ENCODE measurements around the gene KCNH3. TPM values are rescaled to one million over a fixed set of nuclear protein-coding genes. Genes with fewer than 3 reads are reported as not detected.
"Not testable (repeated sequence)": the region's sequence is repeated elsewhere in the genome, so short reads cannot be mapped to it uniquely, and the experiment has no call there.

The KCNH3 gene
- total RNA-seq, 4 donors from 2014 or later, result 0.63 to 1.7 (median 0.79) TPM

DNA sequence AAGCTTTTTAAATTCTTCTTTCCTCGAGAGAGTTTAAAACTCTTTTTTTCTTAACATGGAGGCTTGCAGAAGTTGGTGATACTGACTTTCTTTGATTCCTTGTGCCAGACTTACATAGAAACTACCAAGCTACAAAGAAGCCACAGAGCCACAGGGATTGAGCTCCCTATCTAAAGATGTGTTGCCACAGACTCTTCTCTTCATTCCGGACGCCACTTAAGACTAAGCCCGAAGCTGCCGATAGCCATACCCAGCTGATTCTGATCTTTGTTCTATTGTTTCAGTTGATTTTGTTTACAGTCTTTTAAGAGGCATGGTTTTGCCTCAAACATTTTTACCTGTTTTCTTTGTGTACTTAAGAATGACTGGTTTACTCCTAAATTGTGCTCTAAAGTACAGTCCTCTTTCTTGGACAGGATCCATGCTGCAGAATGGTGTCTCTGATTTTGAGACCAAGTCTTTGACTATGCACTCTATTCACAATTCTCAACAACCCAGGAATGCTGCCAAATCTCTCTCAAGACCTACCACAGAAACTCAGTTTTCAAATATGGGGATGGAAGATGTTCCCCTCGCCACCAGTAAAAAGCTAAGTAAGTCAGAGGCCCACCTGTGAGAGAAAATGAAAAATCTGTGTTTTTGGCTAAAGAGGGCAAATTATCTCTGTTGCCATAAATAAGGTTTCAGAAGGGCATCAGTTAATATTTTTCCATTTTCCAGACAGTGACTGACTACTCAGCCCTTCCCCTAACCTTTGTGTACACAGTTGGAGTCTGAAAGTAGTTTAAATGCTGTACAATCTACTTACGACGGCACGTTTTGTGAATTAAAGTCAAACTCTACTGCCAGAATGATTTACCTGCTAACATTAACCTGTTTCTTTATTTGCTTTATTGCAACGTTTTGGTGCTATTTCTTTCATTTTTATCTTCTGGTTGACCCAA lies 42.1 kb upstream of the KCNH3 start:
- DNase-seq (ENCODE audit: low spot score) (no peak), ATAC-seq (ENCODE audit: low FRiP score) (no peak)
- TF ChIP-seq, protein P1, sequence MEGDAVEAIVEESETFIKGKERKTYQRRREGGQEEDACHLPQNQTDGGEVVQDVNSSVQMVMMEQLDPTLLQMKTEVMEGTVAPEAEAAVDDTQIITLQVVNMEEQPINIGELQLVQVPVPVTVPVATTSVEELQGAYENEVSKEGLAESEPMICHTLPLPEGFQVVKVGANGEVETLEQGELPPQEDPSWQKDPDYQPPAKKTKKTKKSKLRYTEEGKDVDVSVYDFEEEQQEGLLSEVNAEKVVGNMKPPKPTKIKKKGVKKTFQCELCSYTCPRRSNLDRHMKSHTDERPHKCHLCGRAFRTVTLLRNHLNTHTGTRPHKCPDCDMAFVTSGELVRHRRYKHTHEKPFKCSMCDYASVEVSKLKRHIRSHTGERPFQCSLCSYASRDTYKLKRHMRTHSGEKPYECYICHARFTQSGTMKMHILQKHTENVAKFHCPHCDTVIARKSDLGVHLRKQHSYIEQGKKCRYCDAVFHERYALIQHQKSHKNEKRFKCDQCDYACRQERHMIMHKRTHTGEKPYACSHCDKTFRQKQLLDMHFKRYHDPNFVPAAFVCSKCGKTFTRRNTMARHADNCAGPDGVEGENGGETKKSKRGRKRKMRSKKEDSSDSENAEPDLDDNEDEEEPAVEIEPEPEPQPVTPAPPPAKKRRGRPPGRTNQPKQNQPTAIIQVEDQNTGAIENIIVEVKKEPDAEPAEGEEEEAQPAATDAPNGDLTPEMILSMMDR (IDR thresholded peaks at IDR 0.05), result no peak

DNA sequence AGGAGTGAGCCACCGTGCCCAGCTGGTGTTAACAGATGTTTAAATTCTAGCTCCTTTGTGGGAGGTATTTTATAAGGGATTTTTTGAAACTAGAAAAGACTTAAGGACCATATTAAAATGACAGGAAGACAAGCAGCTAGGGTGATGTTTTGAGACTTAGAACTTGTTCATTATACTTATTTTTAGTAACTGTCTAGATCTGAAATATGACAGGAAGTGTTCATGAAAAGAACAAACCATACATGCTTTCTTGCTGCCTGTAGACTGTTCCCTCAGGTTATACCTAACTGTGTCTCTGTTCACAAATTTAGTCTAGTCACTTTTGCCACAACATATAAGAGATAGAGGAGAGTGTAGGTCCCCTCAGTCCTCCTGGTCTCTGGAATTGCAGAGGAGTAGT lies 36.9 kb upstream of the KCNH3 start:
- ATAC-seq (ENCODE audit: low FRiP score), result no peak
- no peak for DNase-seq (ENCODE audit: low spot score)
- TF ChIP-seq, protein P1 (IDR thresholded peaks at IDR 0.05), result no peak

DNA sequence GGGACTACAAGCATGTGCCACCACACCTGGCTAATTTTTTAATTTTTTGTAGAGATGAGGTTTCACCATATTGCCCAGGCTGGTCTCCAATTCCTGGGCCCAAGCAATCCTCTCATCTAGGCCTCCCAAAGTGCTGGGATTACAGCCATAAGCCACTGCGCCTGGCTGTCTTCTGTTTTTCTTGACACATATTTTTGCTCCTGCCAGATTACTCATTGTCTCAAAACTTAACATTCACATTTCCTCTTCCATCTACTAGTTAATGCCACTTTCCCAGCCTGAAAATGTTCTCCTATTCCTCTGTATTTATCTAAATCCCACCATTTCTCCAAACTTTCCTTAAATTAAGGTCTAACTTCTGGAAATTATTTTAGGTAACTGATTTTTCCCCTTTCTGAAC lies 36.2 kb upstream of the KCNH3 start:
- ATAC-seq (ENCODE audit: low FRiP score) (no peak), DNase-seq (ENCODE audit: low spot score) (no peak)
- TF ChIP-seq, protein P1 (IDR thresholded peaks at IDR 0.05), result no peak

DNA sequence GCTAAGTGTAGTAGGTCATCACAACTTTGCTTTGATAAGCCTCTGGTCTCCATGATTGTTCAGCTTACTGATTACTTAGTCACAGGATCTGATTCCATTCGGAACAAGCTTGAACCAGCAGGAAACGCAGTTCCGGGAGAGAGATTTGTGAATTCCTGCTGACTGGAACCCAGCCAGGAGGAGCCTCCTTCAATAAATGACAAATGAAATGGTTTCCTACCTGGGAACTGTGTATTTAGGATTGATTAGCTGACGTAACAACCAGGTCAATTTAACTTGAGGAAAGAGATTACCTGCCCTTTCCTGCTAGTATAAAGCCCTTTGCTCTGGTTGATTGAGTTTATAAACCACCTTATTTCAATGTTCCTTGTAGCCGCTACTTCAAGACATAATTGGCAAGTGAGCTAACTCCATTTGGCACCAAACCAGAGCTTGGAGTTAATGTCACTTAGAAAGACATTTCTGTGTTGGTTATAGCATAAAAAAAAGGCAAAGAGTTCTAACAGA lies 35.1 kb upstream of the KCNH3 start:
- ATAC-seq (ENCODE audit: low FRiP score), result no peak

DNA sequence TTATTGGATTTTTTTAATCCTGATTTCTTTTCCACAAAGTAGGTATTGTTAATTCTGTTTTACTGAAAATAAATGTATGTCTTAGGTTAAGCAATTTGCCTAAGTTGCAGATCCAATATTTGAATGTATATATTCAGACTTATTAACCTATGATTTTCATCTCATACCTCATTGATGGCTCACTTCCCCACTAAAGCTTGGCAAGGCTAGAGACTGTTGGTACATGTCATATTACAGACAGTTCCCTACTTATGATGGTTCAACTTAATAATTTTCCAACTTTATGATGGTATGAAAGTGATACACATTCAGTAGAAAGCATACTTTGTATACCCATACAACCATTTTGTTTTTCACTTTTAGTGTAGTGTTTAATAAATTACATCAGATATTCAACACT lies 33.2 kb upstream of the KCNH3 start:
- TF ChIP-seq, protein P1 (IDR thresholded peaks at IDR 0.05), result no peak
- DNase-seq (ENCODE audit: low spot score), result no peak
- ATAC-seq (ENCODE audit: low FRiP score), result no peak

More for the DNA sequence above, 35.1 kb upstream of the KCNH3 start:
- DNase-seq (ENCODE audit: low spot score), result no peak
- TF ChIP-seq, protein P1 (IDR thresholded peaks at IDR 0.05), result no peak

DNA sequence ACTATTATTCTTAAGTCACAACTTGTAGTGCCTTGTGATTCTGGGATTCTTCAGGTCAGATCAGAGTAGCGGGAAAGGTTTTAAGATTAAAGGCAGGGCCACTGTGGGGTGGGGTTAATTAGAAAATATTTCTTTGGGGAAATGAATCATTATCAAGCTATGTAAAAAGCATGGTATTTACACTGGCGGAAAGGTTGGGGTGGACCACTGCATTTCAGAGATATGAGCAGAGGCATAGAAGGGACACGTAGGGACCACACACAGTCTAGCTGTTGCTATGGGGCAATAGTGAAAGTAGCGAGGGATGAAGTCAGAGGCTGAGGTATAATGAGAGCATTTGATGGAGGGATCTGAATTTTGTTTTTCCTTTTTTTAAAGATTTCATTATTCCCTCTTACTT lies 31.7 kb upstream of the KCNH3 start:
- ATAC-seq (ENCODE audit: low FRiP score) (no peak), DNase-seq (ENCODE audit: low spot score) (no peak)
- TF ChIP-seq, protein P1 (IDR thresholded peaks at IDR 0.05), result no peak

DNA sequence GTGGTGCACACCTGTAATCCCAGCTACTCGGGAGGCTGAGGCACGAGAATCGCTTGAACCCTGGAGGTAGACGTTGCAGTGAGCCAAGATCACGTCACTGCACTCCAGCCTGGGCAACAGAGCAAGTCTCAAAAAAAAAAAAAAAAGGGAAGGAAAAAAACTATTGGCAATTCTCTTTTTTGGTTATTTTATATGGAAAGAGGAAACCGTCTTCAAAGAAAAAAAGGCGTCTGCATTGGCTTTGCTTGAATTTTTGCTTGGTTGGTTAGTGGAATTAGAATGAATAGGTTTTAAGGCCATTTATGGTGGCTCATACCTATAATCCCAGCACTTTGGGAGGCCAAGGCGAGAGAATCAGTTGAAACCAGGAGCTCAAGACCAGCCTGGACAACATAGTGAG lies 29.1 kb upstream of the KCNH3 start:
- not testable (repeated sequence) for DNase-seq (ENCODE audit: low spot score); ATAC-seq (ENCODE audit: low FRiP score)
